B cell (primary cell): ENCODE results near the gene SIGLEC6. TPM values are rescaled to one million over a fixed set of nuclear protein-coding genes. Genes with fewer than 3 reads are reported as not detected.

Experiments used
- ATAC-seq: fragments of 200-7000 bp; cut with Tn5 transposase; one replicate; pipeline ENCODE4 v1.10.0; 2021; ENCODE audit warnings: low read depth, mild to moderate bottlenecking, moderate number of reproducible peaks, moderate library complexity
- CTCF ChIA-PET: fragments of 350-600 bp; sonication (Branson Sonifier 250); formaldehyde crosslinking; loops from one replicate; lab custom pipeline; 2021; ENCODE audit warnings: antibody characterized with exemption, inconsistent platforms; lab: Charles Lee
- POLR2A ChIA-PET: fragments of 350-600 bp; sonication (Branson Sonifier 250); formaldehyde crosslinking; loops from one replicate; lab custom pipeline; 2021; ENCODE audit warnings: antibody characterized with exemption; lab: Charles Lee
- DNase-seq: peaks from one replicate; pipeline ENCODE4 v3.0.0; 2013
- H2AFZ ChIP-seq: 2 replicates; pipeline ENCODE4 v1.6.1; 2012; ENCODE audit warnings: mild to moderate bottlenecking, low read depth, low read length; ENCODE audit not compliant: insufficient read depth, poor library complexity, severe bottlenecking
- H3K27ac ChIP-seq, 2 donors: 1 replicate in 1 of 2; 2 replicates in 1 of 2; pipeline ENCODE4 v1.5.1; 2012 to 2013; ENCODE audit warnings: low read length in 2 of 2, mild to moderate bottlenecking in 2 of 2, moderate library complexity in 1 of 2
- H3K27me3 ChIP-seq, 4 experiments: fragments of 200-600 bp in 1 of 4; sonication (generic) in 1 of 4; replicated peaks in 1 of 4; 1 replicate in 2 of 4; 2 replicates in 2 of 4; pipeline versions ENCODE4 v1.6.1 to v1.7.0; 2013 to 2016; ENCODE audit warnings: low read length in 3 of 4, mild to moderate bottlenecking in 2 of 4, mixed read lengths in 1 of 4, moderate library complexity in 1 of 4; ENCODE audit not compliant: insufficient read depth in 4 of 4, control insufficient read depth in 3 of 4; ENCODE audit errors: control extremely low read depth in 1 of 4
- H3K36me3 ChIP-seq, 2 experiments: replicated peaks in 1 of 2; 1 replicate in 1 of 2; 2 replicates in 1 of 2; pipeline versions ENCODE4 v1.6.1 to v1.7.1; 2013; ENCODE audit warnings: low read length in 1 of 2; ENCODE audit not compliant: insufficient read depth in 2 of 2, control insufficient read depth in 1 of 2; ENCODE audit errors: control extremely low read depth in 1 of 2, extremely low read depth in 1 of 2
- H3K4me1 ChIP-seq, 2 donors: fragments of 200-600 bp in 1 of 2; sonication (generic) in 1 of 2; 1 replicate in 1 of 2; 2 replicates in 1 of 2; pipeline versions ENCODE4 v1.5.1 to v1.6.1; 2013 to 2017; ENCODE audit warnings: low read length in 2 of 2; ENCODE audit not compliant: control insufficient read depth in 2 of 2, insufficient read depth in 2 of 2
- H3K4me2 ChIP-seq: replicated peaks from 2 replicates; pipeline ENCODE3; 2012; ENCODE audit warnings: mild to moderate bottlenecking, low read depth, low read length; ENCODE audit not compliant: poor library complexity, severe bottlenecking
- H3K4me3 ChIP-seq, 5 experiments: fragments of 200-600 bp in 1 of 5; sonication (generic) in 1 of 5; 1 replicate in 3 of 5; 2 replicates in 2 of 5; pipeline versions ENCODE4 v1.5.1 to v1.7.0; 2011 to 2016; ENCODE audit warnings: low read length in 4 of 5, mild to moderate bottlenecking in 4 of 5, low read depth in 2 of 5, control low read depth in 1 of 5, moderate library complexity in 1 of 5; ENCODE audit not compliant: insufficient read depth in 1 of 5; ENCODE audit errors: control extremely low read depth in 1 of 5, extremely low read depth in 1 of 5
- H3K79me2 ChIP-seq: fragments of 200-600 bp; sonication (generic); one replicate; pipeline ENCODE4 v1.6.0; 2016; ENCODE audit warnings: low read length; ENCODE audit not compliant: control insufficient read depth, insufficient read depth
- H3K9ac ChIP-seq: fragments of 200-600 bp; sonication (generic); 2 replicates; pipeline ENCODE4 v1.6.1; 2017; ENCODE audit warnings: mild to moderate bottlenecking, low read length, moderate library complexity
- H3K9me3 ChIP-seq, 3 donors: one replicate each; pipeline versions ENCODE4 v1.6.1 to v1.7.1; 2013; ENCODE audit warnings: low read length in 2 of 3; ENCODE audit not compliant: control insufficient read depth in 2 of 3, insufficient read depth in 1 of 3; ENCODE audit errors: control extremely low read depth in 1 of 3
- H4K20me1 ChIP-seq: 2 replicates; pipeline ENCODE4 v1.6.0; 2012; ENCODE audit warnings: mild to moderate bottlenecking, low read length; ENCODE audit not compliant: insufficient read depth, control insufficient read depth, poor library complexity, severe bottlenecking
- H3K27ac Mint-ChIP-seq: one replicate; pipeline ENCODE4 v1.8.0; 2021; ENCODE audit warnings: mixed read lengths
- H3K27me3 Mint-ChIP-seq: one replicate; pipeline ENCODE4 v1.8.0; 2021; ENCODE audit warnings: mixed read lengths
- H3K4me1 Mint-ChIP-seq: one replicate; pipeline ENCODE4 v1.8.0; 2021; ENCODE audit warnings: mixed read lengths
- H3K4me3 Mint-ChIP-seq: one replicate; pipeline ENCODE4 v1.8.0; 2021; ENCODE audit warnings: mixed read lengths
- H3K9me3 Mint-ChIP-seq: one replicate; pipeline ENCODE4 v1.8.0; 2022; ENCODE audit warnings: mixed read lengths; ENCODE audit not compliant: insufficient read depth
- EZH2 ChIP-seq: IDR thresholded peaks from 2 replicates; pipeline ENCODE4 v1.6.1; 2012; ENCODE audit warnings: borderline replicate concordance, low read depth, mild to moderate bottlenecking, moderate library complexity, low read length; ENCODE audit not compliant: insufficient read depth, poor library complexity, severe bottlenecking
- whole genome bisulfite sequencing: methylation state at CpG from one replicate; pipeline ENCODE4 v1.1.5; 2013; ENCODE audit warnings: missing lambda C conversion rate; ENCODE audit not compliant: insufficient coverage; 5-methylcytosine and 5-hydroxymethylcytosine counted together
- intact Hi-C: fragments of 100-400 bp; cut with micrococcal nuclease; formaldehyde crosslinking; loops from one replicate; pipeline ENCODE4 v1.10.0; 2022
- polyA plus RNA-seq: library from polyadenylated mRNA; depleted of rRNA; stranded (reverse); fragments of >200 nt; gene quantifications from 2 replicates; pipeline ENCODE4 v1.2.3, GENCODE V29; 2012
- total RNA-seq, 2 donors: library from RNA; stranded (reverse); fragments of 120-200 nt in 1 of 2; gene quantifications; 1 replicate in 1 of 2; 2 replicates in 1 of 2; pipeline versions ENCODE4 v1.2.3 to v1.2.4, GENCODE V29; 2013 to 2022
- TF ChIP-seq, protein P1 (sequence below): fragments of 200-600 bp; IDR thresholded peaks from one replicate; pipeline ENCODE4 v1.8.0; 2022; ENCODE audit warnings: antibody characterized with exemption, mild to moderate bottlenecking

Gene SIGLEC6
- total and polyA plus RNA-seq, 2 donors (not counting 1 experiment from before 2014, with no cell fraction given) = 21.2 to 35.4 TPM

DNA sequence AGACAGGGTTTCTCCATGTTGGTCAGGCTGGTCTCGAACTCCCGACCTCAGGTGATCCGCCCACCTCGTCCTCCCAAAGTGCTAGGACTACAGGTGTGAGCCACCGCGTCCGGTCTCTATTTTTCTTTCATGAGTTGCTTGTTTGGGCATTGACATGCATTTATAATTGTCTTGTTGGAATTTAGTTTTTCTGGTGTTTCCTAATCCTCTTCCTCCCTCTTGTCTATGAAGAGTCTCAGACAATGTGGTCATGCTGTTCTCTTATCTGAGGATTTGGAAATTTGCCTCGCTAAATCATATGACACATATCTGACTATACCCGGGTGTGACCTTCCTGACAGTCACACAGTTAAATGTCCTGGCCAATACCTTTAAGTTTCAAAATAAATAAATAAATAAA lies 60.5 kb downstream of the SIGLEC6 start:
- H3K36me3 ChIP-seq = no peaks in the 10 kb centered on the region
- no peak overlapping the region for H2AFZ ChIP-seq
- Mint-ChIP-seq H3K4me1 (peaks cover 4% of the 10 kb centered on the region), H3K27me3 (peaks cover 36% of the 10 kb centered on the region), H3K27ac (no peak overlapping the region), H3K9me3 (no peaks in the 10 kb centered on the region), H3K4me3 (no peak overlapping the region)
- peaks cover 0 to 11% (median 1%) of the 10 kb centered on the region in 4 experiments for H3K27me3 ChIP-seq
- H3K4me1 ChIP-seq = peaks cover 4 to 5% of the 10 kb centered on the region in 2 donors
- POLR2A ChIA-PET = no interaction called here
- CTCF ChIA-PET = interaction anchor here (1.0 to 19.1 kb wide), 12 partner anchors 8 to 187 kb away, joined by 3 to 681 read pairs (median 8); partner anchors contain the start of gene SIGLEC10
- no peak overlapping the region for H3K27ac ChIP-seq
- no CpG with 5 or more reads among the region's 9 CpGs for WGBS
- H4K20me1 ChIP-seq = no peaks in the 10 kb centered on the region
- ATAC-seq (no peak), DNase-seq (no peak)
- H3K9ac ChIP-seq = no peak overlapping the region
- no peaks in the 10 kb centered on the region for H3K79me2 ChIP-seq
- TF ChIP-seq, protein P1, sequence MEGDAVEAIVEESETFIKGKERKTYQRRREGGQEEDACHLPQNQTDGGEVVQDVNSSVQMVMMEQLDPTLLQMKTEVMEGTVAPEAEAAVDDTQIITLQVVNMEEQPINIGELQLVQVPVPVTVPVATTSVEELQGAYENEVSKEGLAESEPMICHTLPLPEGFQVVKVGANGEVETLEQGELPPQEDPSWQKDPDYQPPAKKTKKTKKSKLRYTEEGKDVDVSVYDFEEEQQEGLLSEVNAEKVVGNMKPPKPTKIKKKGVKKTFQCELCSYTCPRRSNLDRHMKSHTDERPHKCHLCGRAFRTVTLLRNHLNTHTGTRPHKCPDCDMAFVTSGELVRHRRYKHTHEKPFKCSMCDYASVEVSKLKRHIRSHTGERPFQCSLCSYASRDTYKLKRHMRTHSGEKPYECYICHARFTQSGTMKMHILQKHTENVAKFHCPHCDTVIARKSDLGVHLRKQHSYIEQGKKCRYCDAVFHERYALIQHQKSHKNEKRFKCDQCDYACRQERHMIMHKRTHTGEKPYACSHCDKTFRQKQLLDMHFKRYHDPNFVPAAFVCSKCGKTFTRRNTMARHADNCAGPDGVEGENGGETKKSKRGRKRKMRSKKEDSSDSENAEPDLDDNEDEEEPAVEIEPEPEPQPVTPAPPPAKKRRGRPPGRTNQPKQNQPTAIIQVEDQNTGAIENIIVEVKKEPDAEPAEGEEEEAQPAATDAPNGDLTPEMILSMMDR = no peak
- no peak for TF ChIP-seq EZH2
- no peak overlapping the region for H3K4me3 ChIP-seq
- peaks cover 0 to 2% (median 0%) of the 10 kb centered on the region in 3 donors for H3K9me3 ChIP-seq
- intact Hi-C loops = loop anchor here (5.0 kb wide), 1 partner anchor 101 kb away; the partner anchor contains the start of gene ZNF175
- no peak overlapping the region for H3K4me2 ChIP-seq

DNA sequence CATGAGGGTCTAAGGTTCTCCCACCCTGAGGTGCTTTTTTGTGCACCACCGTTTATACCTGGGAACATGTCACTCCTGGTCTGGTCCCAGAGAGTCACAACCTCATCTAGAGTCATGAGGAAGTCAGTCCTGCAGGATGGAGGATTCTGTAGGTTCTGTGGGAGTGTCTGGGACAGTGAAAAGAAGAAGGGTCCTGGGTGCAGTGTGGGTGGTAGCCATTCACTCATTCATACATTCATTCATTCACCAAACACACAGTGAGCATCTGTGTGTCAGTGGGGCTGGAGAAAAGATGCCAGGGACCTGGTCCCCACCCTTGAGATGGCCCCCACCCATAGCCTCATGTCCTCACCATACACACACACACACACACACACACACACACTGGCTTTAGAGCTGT lies 61.8 kb downstream of the SIGLEC6 start:
- Histone ChIP-seq H3K4me1 (peaks cover 4 to 5% of the 10 kb centered on the region in 2 donors), H3K79me2 (no peaks in the 10 kb centered on the region), H2AFZ (no peak overlapping the region), H3K4me2 (no peak overlapping the region), H3K9me3 (no peaks in the 10 kb centered on the region), H3K36me3 (no peaks in the 10 kb centered on the region), H3K9ac (no peak overlapping the region), H3K27me3 (peaks cover 0 to 8% (median 2%) of the 10 kb centered on the region in 4 experiments), H4K20me1 (no peaks in the 10 kb centered on the region), H3K4me3 (no peak overlapping the region), H3K27ac (no peak overlapping the region)
- no peaks in the 10 kb centered on the region for H3K9me3 Mint-ChIP-seq
- CTCF ChIA-PET = interaction anchor here (2.7 to 19.1 kb wide), 2 partner anchors 46 to 188 kb away, joined by 7 to 681 read pairs; no protein-coding TSS in a partner anchor
- POLR2A ChIA-PET = no interaction called here
- H3K4me3 Mint-ChIP-seq = no peak overlapping the region
- 100% methylated on average over 1 of the region's 1 CpG for WGBS
- ATAC-seq (no peak), DNase-seq (no peak)
- H3K4me1 Mint-ChIP-seq = peaks cover 4% of the 10 kb centered on the region
- no peak for TF ChIP-seq EZH2
- TF ChIP-seq, protein P1 = no peak
- intact Hi-C loops = loop anchor here (5.0 kb wide), 1 partner anchor 103 kb away; the partner anchor contains the start of gene ZNF175
- H3K27ac Mint-ChIP-seq = no peak overlapping the region
- peaks cover 43% of the 10 kb centered on the region for H3K27me3 Mint-ChIP-seq
